Measurements from ENCODE around the gene YJU2.
"Not testable (repeated sequence)": the region's sequence is repeated elsewhere in the genome, so short reads cannot be mapped to it uniquely, and the experiment has no call there.

- not testable (repeated sequence) for TF ChIP-seq YY1 (IDR thresholded peaks at IDR 0.05; ENCODE audit: extremely low read depth, insufficient replicate concordance, low read depth, low read length); POLR2AphosphoS5 (IDR thresholded peaks at IDR 0.05; ENCODE audit: low read depth, low read length); EZH2phosphoT487 (IDR thresholded peaks at IDR 0.05; ENCODE audit: borderline replicate concordance); EGR1 (IDR thresholded peaks at IDR 0.05; ENCODE audit: low read depth); TCF7L2 (IDR thresholded peaks at IDR 0.05; ENCODE audit: borderline replicate concordance, extremely low read depth, insufficient read depth, insufficient read length); MAX (IDR thresholded peaks at IDR 0.05); ZBTB33 (IDR thresholded peaks at IDR 0.05; ENCODE audit: extremely low read depth, insufficient replicate concordance, low read length); EZH2 (IDR thresholded peaks at IDR 0.05); POLR2A (IDR thresholded peaks at IDR 0.05; ENCODE audit: borderline replicate concordance, extremely low read depth, insufficient read depth, insufficient read length); CTCF (IDR thresholded peaks at IDR 0.05 in 2 of 3, conservative IDR thresholded peaks at IDR 0.05 in 1 of 3; ENCODE audit: borderline replicate concordance in 1 of 3, insufficient read depth in 1 of 3, low read depth in 2 of 3, low read length in 2 of 3)
Observed at GRCh38 chr19:4230237-4230636, 16.6 kb upstream of the YJU2 start.
